CD4-positive, alpha-beta T cell (primary cell): Measurements from ENCODE around the gene MAB21L4. TPM values are rescaled to one million over a fixed set of nuclear protein-coding genes. Genes with fewer than 3 reads are reported as not detected.

Experiments used
- ATAC-seq: fragments of 200-7000 bp; cut with Tn5 transposase; one replicate; pipeline ENCODE4 v1.10.0; 2022; ENCODE audit warnings: mild to moderate bottlenecking; ENCODE audit not compliant: poor library complexity
- CTCF ChIA-PET: fragments of 350-600 bp; sonication (Branson Sonifier 250); formaldehyde crosslinking; loops from one replicate; lab custom pipeline; 2021; ENCODE audit warnings: antibody characterized with exemption, inconsistent platforms; lab: Charles Lee
- POLR2A ChIA-PET: fragments of 350-600 bp; sonication (Branson Sonifier 250); formaldehyde crosslinking; loops from one replicate; lab custom pipeline; 2021; ENCODE audit warnings: antibody characterized with exemption, inconsistent platforms; lab: Charles Lee
- DNase-seq, 14 experiments: peaks; one replicate each; pipeline ENCODE4 v3.0.0-alpha.2; 2013 to 2020; ENCODE audit warnings: mixed read lengths in 2 of 14
- H3K27ac ChIP-seq, 2 donors: one replicate each; pipeline versions ENCODE4 v1.5.1 to v1.7.0; 2013; ENCODE audit warnings: low read length in 2 of 2, low read depth in 1 of 2, mild to moderate bottlenecking in 1 of 2
- H3K27me3 ChIP-seq, 2 experiments: 1 replicate in 1 of 2; 2 replicates in 1 of 2; pipeline versions ENCODE4 v1.6.1 to v1.7.0; 2013; ENCODE audit warnings: low read length in 2 of 2, control low read depth in 1 of 2, mild to moderate bottlenecking in 1 of 2, moderate library complexity in 1 of 2; ENCODE audit not compliant: insufficient read depth in 2 of 2, control insufficient read depth in 1 of 2
- H3K36me3 ChIP-seq: one replicate; pipeline ENCODE4 v1.6.1; 2013; ENCODE audit warnings: low read length, control low read depth; ENCODE audit not compliant: insufficient read depth
- H3K4me1 ChIP-seq: one replicate; pipeline ENCODE4 v1.6.1; 2013; ENCODE audit warnings: low read length, control low read depth; ENCODE audit not compliant: insufficient read depth
- H3K4me3 ChIP-seq: one replicate; pipeline ENCODE4 v1.5.1; 2013; ENCODE audit warnings: mild to moderate bottlenecking, low read length, moderate library complexity
- H3K9me3 ChIP-seq, 2 experiments: 1 replicate in 1 of 2; 2 replicates in 1 of 2; pipeline versions ENCODE4 v1.6.1 to v1.7.0; 2013; ENCODE audit warnings: low read length in 2 of 2, mild to moderate bottlenecking in 2 of 2, control low read depth in 1 of 2, moderate library complexity in 1 of 2; ENCODE audit not compliant: control insufficient read depth in 1 of 2, insufficient read depth in 1 of 2
- H3K27ac Mint-ChIP-seq: one replicate; pipeline ENCODE4 v1.8.0; 2020; ENCODE audit warnings: mixed read lengths
- H3K27me3 Mint-ChIP-seq: one replicate; pipeline ENCODE4 v1.8.0; 2021; ENCODE audit warnings: mixed read lengths
- H3K36me3 Mint-ChIP-seq: one replicate; pipeline ENCODE4 v1.8.0; 2021; ENCODE audit warnings: low read depth, mixed read lengths
- H3K4me1 Mint-ChIP-seq: one replicate; pipeline ENCODE4 v1.8.0; 2021; ENCODE audit warnings: low read depth, mixed read lengths
- H3K4me3 Mint-ChIP-seq: one replicate; pipeline ENCODE4 v1.8.0; 2020; ENCODE audit warnings: mild to moderate bottlenecking, mixed read lengths
- H3K9me3 Mint-ChIP-seq: one replicate; pipeline ENCODE4 v1.8.0; 2020; ENCODE audit warnings: mixed read lengths
- intact Hi-C, 2 experiments: fragments of 100-400 bp; cut with DNase I in 1 of 2; cut with micrococcal nuclease in 1 of 2; formaldehyde crosslinking; loops; one replicate each; pipeline versions ENCODE4 v1.15.1 to v1.9.0; 2023 to 2025; cut with DNase I, micrococcal nuclease
- total RNA-seq, 174 experiments: library from RNA in 2 of 174; stranded (reverse) in 2 of 174; gene quantifications; one replicate each; pipeline ENCODE4 v1.2.3 and lab custom pipeline; 2021 to 2026
- TF ChIP-seq, protein P1 (sequence below): fragments of 200-600 bp; IDR thresholded peaks from one replicate; pipeline ENCODE4 v1.8.0; 2022; ENCODE audit warnings: antibody characterized with exemption, mild to moderate bottlenecking

Gene MAB21L4
- total RNA-seq, 2 experiments from 2014 or later = not detected

DNA sequence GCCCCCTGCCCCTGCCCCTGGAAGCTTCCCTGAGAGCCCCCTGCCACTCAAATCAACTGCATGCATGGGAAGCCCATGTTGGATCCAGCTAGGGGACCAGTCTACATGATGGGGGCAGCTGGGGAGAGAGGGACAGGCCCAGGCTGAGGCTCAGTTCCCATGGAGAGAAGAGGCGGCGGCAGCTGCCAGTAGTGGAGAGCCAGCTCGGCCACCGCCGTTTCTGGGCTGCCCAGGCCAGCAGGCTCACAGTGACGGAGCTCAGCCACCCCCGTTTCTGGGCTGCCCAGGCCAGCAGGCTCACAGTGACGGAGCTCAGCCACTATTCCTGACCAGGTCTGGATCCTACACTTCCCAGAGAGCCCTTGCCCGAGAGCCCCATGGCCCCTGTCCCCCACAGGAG, 3.6 kb downstream of the MAB21L4 start:
- H3K27me3 Mint-ChIP-seq = no peaks in the 10 kb centered on the region
- ATAC-seq = no peak

DNA sequence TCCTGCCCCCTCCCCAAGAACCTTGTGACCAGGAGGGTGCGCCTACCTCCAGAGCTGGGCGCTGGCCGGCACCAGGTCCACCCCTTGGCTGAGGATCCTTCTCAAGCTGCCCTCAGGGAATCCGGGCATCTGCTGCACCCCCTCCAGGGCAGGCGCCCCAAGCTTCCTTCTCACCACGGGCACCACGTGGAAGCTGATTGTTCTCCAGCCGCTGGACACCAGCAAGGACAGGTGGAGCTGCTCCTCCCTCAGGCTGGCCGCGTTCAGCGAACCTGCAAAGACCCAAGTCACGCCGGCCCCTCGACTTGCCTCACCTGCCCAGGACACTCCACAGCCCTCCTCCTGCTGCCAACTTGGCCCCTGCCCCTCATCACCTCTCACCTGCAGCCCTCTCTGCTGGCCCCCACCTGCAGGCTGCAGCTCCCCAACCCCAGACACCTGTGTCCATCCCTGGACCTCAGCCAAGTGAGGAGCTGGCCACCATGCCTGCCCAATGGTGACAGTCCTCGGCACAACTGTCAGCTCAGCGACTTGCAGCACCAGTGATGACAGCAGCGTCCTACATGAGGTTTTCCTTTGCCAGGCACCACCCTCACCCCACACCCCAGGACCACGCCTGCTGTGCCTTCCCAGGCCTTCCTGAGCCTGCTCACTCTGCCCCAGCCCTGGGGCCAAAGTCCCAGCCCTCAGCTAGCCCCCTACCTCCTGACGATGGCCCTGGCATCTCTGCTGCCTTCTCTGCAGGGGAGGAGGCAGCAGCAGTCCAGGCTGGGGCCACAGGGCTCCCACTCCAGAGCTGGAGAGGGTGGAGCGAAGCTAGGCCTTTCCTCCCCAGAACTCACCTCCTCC, 4.2 kb downstream of the MAB21L4 start:
- no peaks in the 10 kb centered on the region for H3K36me3 Mint-ChIP-seq
- H3K9me3 Mint-ChIP-seq = no peaks in the 10 kb centered on the region
- Histone ChIP-seq H3K4me3 (no peak overlapping the region), H3K4me1 (no peaks in the 10 kb centered on the region), H3K27ac (no peak overlapping the region), H3K9me3 (no peaks in the 10 kb centered on the region), H3K36me3 (no peaks in the 10 kb centered on the region), H3K27me3 (no peaks in the 10 kb centered on the region)
- intact Hi-C loops = no loop called here
- no peaks in the 10 kb centered on the region for H3K27me3 Mint-ChIP-seq
- DNase-seq (no peak), ATAC-seq (no peak)
- H3K4me3 Mint-ChIP-seq = no peak overlapping the region
- H3K4me1 Mint-ChIP-seq = no peaks in the 10 kb centered on the region
- CTCF ChIA-PET = no interaction called here
- no peak overlapping the region for H3K27ac Mint-ChIP-seq
- TF ChIP-seq, protein P1, sequence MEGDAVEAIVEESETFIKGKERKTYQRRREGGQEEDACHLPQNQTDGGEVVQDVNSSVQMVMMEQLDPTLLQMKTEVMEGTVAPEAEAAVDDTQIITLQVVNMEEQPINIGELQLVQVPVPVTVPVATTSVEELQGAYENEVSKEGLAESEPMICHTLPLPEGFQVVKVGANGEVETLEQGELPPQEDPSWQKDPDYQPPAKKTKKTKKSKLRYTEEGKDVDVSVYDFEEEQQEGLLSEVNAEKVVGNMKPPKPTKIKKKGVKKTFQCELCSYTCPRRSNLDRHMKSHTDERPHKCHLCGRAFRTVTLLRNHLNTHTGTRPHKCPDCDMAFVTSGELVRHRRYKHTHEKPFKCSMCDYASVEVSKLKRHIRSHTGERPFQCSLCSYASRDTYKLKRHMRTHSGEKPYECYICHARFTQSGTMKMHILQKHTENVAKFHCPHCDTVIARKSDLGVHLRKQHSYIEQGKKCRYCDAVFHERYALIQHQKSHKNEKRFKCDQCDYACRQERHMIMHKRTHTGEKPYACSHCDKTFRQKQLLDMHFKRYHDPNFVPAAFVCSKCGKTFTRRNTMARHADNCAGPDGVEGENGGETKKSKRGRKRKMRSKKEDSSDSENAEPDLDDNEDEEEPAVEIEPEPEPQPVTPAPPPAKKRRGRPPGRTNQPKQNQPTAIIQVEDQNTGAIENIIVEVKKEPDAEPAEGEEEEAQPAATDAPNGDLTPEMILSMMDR = no peak
- POLR2A ChIA-PET = no interaction called here

More for the DNA sequence above, 3.6 kb downstream of the MAB21L4 start:
- H3K36me3 ChIP-seq = no peaks in the 10 kb centered on the region
- H3K27ac ChIP-seq = no peak overlapping the region
- ChIA-PET POLR2A (no interaction called here), CTCF (no interaction called here)
- TF ChIP-seq, protein P1 = no peak
- no peaks in the 10 kb centered on the region for H3K9me3 ChIP-seq
- Mint-ChIP-seq H3K4me1 (no peaks in the 10 kb centered on the region), H3K4me3 (no peak overlapping the region), H3K9me3 (no peaks in the 10 kb centered on the region), H3K27ac (no peak overlapping the region), H3K36me3 (no peaks in the 10 kb centered on the region)
- H3K4me3 ChIP-seq = no peak overlapping the region
- DNase-seq = no peak
- H3K27me3 ChIP-seq = no peaks in the 10 kb centered on the region
- intact Hi-C loops = no loop called here
- no peaks in the 10 kb centered on the region for H3K4me1 ChIP-seq

DNA sequence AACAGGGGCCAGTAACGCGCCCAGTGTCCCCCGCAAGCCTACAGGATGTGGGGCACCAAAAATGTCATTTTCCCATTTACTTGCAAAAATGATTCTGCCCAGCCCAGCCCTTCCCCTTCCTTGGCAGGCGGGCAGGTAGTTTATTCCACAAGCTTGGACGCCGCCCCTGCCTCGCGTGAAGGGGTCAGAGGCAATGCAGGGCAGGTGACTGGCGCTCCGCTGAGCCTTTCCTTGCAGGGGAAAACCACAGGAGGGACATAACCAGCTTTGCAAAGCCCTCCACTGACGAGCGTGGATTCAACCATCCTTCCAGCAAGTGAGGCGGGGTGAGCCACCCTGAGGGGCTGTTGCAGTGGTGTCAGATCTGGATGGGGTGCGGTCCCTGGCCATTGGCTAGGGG, 5.3 kb downstream of the MAB21L4 start:
- H3K4me3 Mint-ChIP-seq = no peak overlapping the region
- DNase-seq (no peak), ATAC-seq (no peak)
- Histone ChIP-seq H3K27me3 (no peaks in the 10 kb centered on the region), H3K4me1 (no peaks in the 10 kb centered on the region), H3K4me3 (no peak overlapping the region), H3K36me3 (no peaks in the 10 kb centered on the region), H3K27ac (no peak overlapping the region), H3K9me3 (no peaks in the 10 kb centered on the region)
- no peaks in the 10 kb centered on the region for H3K4me1 Mint-ChIP-seq
- TF ChIP-seq, protein P1 = no peak
- no peaks in the 10 kb centered on the region for H3K9me3 Mint-ChIP-seq
- H3K36me3 Mint-ChIP-seq = no peaks in the 10 kb centered on the region
- CTCF ChIA-PET = no interaction called here
- H3K27me3 Mint-ChIP-seq = peaks cover 3% of the 10 kb centered on the region
- POLR2A ChIA-PET = no interaction called here
- no peak overlapping the region for H3K27ac Mint-ChIP-seq
- intact Hi-C loops = no loop called here
